Dermis microvascular lymphatic vessel endothelial cell (primary cell): ENCODE results near the gene SRGN. TPM values are rescaled to one million over a fixed set of nuclear protein-coding genes. Genes with fewer than 3 reads are reported as not detected.
"Not testable (repeated sequence)": the region's sequence is repeated elsewhere in the genome, so short reads cannot be mapped to it uniquely, and the experiment has no call there.

Experiments
- DNase-seq, 2 donors: peaks; one replicate each; pipeline versions ENCODE4 v3.0.0 to v3.0.0-alpha.2; 2010; ENCODE audit warnings: low read depth in 2 of 2
- total RNA-seq: library from RNA; depleted of rRNA; stranded (reverse); fragments of >200 nt; gene quantifications from 2 replicates; pipeline ENCODE4 v1.2.1, GENCODE V29; 2014

The SRGN gene, protein sequence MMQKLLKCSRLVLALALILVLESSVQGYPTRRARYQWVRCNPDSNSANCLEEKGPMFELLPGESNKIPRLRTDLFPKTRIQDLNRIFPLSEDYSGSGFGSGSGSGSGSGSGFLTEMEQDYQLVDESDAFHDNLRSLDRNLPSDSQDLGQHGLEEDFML
- 218 and 298 TPM in 2 replicates for total RNA-seq

DNA sequence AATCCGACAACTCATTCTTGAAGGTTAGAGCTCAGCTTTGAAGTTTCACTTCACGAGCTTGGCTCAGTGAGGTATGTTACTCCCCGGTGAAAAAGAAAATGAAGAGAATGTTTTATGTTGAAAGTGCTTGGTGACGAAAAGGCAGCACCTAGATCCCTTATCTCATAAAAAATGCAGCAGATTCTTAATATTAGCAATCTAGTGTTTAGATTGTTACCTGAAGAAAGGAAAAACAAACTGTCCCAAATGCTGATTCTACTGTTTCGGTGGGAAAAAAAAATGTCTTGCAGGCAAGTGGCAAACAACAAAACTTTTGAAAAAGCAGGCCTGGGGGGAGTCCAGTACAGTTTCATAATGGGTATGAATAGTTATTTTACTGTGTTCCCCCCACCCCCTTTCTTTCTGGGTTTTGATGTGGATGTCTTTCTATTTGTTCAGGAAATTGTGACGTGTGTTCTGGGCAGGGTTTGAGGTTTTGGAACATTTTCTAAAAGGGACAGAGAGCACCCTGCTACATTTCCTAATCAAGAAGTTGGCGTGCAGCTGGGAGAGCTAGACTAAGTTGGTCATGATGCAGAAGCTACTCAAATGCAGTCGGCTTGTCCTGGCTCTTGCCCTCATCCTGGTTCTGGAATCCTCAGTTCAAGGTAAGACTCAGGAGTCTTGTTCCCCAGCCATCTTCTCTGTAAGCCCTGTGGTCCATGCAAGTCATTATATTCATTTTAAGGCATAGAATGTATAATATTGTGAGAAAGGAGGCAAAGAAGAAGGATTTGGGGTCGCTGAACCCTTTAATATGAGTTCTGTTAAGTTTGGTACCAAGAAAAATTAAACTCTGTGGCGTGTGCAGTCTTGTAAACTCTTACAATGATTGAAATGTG is at the start of gene SRGN:
Gene SRGN, plus strand, starts transcription at position 514 of the 881 bp plus-strand sequence. Its CDS starts 55 bp downstream, at position 569.
- peak; percentile 84 to 92 for DNase-seq

DNA sequence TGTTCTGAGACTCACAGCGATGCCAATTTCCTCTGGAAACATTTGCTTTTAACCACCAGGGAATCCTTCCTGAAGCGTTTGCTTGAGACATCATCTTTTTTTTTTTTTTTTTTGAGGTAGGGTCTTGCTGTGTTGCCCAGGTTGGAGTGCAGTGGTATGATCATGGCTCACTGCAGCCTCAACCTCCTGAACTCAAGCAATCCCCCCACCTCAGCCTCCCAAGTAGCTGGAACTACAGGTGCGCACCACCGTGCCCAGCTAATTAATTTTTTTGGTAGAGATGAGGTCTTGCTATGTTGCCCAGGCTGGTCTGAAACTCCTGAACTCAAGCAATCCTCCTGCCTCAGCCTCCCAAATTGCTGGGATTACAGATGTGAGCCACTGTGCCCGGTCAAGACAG is 47.0 kb upstream of the SRGN start:
- DNase-seq: not testable (repeated sequence)

DNA sequence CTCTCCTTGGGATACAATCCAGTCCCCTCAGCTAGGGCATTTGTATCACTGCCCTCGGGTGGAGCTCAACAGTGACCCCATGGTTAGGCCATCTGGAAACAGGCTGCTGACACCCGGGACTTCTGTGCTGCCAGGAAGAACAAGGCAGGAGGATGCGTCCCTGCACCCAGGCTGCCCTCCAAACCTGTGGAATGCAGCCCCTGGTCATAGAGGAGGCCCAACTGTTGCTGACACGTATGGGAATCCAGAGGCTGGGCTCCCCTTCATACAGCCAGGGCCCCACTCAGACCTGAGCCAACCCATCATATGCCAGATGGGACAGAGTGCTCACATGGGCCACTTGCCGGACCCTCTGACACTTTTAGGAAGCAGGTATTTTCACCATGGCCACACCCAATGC is 45.5 kb upstream of the SRGN start:
- no peak for DNase-seq

DNA sequence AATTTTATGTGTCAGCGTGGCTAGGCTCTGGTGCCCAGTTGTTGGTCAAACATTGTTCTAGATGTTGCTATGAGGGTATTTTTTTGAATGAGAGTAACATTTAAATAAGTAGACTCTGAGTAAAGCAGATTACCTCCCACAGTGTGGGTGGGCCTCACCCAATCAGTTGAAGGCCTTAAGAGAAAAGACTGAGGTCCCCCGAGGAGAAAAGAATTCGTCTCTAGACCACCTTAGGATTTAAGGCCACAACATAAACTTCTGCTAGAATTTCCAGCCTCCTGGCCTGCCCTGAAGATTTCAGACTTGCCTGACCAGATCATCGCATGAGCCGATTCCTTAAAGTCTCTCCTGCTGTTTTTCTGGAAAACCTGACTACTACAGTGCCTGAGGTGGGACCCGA is 45.1 kb upstream of the SRGN start:
- no peak for DNase-seq

DNA sequence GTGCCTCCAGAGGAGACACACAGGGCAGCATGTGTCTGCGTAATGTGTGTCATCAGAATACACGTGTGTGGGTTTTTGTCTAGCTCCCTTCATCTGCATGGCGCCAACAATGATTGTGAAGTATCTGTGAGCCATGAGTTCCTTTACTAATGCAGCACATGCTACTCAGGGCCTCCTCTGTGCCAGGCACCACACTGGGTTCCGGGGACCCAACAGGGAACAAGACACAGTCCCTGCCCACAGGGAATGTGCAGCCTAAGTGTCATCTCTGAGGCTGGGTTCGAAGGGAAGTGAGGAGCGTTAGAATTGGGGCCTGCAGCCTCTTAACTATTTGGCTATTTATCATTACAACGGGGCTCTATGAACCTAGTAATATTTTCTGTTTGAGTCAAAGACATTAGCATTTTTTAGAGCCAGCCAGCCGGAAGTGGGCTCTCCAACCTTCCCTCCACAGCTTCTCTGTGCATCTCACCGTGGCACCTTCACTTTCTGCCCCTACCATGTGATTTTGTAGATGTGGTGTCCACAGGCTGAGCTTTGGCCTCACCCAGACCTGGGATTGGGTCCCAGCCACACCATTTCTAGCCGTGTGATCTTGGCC is 43.9 kb upstream of the SRGN start:
- no peak for DNase-seq

DNA sequence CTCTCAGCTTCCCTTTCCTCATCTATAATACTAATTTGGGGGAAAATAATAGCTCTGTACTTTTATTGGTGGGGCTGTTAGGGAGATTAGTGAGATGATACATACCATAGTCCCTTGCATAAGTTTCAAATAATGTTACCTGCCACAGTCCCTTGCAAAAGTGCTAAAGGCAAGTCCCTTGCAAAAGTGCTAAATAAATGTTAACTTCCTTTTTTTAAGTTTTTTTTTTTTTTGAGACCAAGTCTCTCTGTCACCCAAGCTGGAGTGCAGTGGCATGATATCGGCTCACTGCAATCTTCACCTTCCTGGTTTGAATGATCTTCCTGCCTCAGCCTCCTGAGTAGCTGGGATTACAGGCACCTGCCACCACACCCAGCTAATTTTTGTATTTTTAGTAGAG is 43.4 kb upstream of the SRGN start:
- no peak for DNase-seq

DNA sequence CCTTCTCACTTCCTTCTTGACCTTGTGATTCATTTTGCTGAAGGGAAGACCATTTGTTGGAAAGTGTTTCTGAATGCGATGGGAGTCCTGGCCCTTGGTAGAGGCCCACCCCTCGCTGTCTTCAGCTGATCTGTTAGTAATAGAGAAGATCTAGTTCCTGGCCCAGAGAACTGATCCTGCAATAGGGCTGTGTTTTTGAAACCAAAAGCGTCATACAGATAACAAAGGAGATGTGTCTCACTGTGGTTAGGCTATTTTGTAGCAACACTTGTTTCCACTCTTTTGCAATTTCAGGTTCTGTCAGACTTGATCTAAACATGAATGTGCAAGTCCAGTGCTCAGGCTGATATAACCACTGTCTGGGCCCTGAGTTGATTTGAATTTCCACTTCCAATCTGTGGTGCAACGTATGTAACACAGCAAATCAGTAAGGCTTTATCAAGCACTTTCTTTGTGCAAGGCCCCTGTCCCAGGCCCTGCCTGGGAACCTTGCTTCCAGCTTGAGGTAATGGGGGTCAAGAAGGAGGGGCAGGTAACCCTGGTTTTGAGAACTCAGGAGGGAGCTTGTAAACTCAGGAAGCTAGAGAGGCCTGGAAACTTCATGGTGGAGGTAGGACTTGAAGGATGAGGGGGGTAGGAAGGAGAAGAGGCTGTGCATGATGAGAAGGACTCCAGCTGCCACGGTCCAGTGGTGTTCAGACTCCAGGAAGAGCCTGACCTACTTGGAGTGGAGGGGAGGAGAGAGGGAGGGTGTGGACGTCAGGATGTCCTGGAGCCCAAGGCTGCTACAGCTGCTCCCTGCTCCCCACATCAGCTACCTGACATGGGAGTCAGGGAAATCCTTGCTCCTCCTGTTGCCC is 42.2 kb upstream of the SRGN start:
- DNase-seq: no peak

DNA sequence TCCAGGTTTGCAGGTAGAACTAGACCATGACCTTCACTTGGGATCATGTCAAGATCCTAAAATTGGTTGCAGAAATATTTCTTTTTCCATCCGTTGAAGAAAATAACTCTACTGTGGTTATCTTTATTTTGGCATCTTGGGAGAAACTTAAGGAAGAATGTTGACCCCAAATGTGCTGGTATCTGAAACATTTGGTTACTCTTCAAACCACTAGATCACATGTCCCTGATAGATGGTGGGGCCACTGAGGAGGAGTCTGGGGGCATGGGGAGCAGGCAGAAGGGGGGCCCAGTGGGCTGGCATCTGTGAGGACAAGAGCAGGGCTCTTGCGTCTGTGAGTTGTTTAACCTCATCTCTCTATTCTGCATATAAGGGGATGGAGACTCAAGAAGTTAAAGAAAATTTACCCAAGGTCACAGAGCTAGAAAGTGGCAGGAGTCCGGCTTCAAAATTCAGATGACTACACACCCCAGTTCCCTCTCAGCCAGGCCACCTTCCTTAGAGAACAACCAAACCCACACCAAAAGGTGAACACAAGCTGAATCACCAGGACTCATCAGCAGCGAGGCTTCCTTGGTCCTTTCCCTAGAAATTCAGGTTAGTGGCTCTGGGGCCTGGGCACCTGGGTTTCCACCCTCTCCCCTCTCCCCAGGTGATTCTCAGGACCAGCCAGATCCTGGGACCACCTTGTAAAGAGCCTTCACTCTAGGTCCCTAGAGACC is 40.6 kb upstream of the SRGN start:
- no peak for DNase-seq

DNA sequence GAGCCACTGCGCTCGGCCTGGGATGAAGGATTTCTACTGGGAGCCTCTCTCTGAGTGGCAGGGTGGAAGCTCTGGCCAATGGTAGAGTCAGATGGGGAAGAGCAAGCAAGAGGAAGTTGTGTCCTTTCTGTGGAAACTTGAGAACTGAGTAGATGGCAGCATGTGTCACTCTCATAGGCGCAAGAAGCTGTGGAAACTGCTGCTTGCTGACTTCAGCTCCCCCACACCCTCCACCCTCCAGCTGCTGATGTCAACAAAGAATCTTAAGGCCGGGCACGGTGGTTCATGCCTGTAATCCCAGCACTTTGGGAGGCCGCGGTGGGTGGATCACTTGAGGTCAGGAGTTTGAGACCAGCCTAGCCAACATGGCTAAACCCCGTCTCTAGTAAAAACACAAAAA is 39.8 kb upstream of the SRGN start:
- DNase-seq: no peak

DNA sequence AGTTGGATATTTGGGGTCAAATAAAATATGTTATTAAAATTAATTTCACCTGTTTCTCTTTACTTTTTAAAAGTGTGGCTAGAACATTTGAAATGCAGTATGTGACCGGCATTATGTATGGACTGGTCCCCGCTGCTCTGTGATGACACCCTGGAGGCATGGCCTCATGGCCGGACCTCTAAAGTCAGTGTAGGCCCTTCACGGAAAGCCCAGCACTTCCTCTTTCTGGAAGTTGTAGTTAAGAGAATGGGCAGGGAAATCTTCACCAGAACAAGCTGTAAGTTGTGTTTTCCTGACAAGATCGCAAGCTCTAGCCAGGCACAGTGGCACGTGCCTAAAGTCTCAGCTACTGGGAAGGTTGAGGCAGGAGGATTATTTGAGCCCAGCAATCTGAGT is 38.3 kb upstream of the SRGN start:
- no peak for DNase-seq

DNA sequence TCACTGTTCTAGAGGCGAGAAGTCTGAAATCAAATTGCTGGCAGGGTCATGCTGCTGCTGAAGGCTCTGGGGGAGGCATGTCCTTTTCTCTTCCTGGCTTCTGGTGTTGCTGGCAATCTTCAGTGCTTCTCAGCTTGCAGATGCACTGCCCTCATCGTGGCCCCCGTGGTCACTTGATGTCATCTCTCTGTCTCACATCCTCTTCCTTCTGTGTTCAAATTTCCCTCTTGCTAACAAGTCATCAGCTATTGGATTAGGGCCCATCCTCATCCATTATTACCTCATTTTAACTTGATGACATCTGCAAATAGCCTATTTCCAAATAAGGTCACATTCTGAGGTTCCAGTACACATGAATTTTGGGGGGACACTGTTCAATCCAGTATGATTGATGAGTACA is 36.6 kb upstream of the SRGN start:
- no peak for DNase-seq

DNA sequence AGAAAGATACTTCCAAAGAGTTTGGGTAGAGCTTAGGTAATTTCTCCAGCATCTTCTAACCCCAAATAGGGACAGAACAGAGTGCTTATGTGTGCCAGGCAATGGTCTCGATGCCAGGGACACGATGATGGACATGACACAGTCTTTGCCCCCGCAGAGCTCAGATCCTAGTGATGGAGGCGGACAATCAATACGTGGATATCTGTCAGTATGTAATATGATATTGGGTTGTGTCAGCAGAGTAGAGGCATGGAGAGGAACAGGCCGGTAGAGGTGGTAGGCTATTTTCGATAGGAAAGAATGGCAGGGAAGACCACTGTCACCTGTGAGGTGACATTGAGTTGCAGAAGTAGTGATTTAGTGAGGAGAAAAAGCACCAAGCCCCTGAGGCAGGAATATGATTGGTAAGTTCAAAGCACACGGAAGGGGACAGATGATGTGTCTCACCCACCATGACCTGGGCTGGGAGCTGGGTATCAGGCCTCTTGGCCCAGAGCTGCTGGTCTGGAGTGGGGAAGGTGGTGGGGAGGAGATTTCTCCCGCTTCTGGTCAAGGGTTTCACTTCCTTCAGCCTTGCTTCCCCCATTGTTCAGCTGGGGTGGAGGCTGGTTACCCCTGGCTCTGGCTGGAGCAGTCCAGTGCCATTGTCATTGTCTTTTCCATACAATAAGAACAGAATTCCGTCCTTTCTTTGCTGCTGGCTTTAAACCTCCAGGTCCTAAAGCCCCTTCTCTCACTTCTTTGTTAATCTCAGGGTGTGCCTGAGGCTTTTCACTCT is 36.0 kb upstream of the SRGN start:
- no peak for DNase-seq

DNA sequence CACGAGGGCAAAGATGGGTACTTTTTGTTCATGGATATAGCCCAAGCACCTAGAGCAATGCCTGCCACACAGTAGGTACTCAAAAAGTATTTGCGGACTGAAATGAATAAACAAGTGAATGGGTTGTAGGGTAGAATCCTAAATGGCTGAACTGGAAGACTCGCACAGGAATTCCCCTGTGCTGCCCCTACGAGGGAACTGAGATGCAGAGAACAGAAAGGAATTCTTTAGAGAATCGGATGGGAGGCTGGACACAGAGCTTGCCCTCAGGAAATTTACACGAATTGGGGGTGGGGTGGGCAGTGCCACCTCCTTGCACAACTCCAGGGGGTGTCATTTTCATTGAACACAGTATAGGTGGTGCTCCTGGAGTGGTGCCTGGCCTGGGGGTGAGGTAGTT is 35.2 kb upstream of the SRGN start:
- DNase-seq: no peak

DNA sequence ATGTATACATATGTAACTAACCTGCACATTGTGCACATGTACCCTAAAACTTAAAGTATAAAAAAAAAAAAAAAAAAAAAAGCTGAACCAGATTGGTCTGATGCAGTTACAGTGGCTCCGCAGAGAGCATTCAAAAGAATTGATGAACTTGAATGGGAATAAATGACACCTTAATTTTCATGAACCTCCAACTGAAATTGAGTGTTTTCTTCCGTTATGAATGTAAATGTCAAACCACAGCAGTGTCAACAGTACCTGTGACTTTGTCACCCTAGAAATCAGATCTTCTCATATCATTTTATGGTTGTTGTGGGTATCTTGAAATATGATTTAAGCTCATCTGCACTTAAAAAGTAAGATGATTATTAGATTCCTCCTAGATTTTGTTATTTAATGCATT is 32.7 kb upstream of the SRGN start:
- no peak for DNase-seq

DNA sequence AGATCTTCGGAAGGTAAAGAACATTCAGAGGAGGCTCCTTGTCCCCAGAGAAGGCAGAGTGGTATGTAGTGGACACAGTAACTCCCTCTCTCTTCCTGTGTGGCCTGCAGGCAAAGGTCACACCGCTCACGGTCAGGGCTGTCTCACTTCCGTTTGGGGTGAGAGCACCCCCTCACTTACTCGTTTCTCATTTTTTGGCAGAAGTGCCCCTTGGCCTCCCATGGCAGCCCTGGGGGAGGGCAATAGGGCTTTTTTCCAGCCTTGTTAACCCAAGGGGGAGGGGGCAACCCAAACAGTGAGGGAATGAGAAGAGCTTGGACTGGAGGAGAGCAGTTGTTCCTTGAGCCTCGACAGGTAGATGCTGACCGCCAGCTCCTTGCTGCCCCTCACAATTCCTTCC is 31.8 kb upstream of the SRGN start:
- no peak for DNase-seq

DNA sequence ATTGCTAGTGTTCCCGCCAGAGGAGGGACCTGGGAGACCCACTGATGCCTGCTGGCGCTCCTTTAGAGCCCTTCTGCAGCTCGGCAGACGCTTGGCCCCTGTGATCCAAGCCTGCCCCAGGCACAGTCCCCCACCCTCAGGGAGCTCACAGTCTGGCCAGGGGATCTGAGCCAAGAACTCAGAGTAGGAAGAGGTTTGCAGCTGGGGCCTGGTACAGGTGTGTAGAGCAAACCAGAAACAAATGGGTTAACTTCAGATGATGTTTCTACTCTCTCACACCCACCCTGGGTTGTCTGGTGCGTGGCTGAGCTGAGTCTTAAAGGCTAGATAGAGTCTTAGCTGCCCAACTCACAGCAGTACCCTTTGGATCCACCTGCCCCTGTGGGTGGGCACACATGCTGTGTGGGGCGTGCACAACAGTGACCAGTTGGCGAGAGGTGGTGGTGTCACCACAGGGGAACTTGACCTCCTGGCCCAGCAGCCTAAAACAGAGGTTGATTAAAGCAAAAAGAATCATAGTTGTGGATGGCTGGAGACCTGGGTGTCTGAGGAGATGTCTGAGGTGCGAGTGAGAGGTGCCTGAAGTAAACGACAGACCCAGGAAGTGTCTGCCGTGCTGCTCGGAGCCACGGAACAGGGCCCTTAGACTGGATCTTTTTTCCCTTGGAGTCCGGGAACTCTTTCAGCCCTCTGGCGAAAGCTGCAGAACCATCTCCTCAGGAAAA is 31.2 kb upstream of the SRGN start:
- no peak for DNase-seq

DNA sequence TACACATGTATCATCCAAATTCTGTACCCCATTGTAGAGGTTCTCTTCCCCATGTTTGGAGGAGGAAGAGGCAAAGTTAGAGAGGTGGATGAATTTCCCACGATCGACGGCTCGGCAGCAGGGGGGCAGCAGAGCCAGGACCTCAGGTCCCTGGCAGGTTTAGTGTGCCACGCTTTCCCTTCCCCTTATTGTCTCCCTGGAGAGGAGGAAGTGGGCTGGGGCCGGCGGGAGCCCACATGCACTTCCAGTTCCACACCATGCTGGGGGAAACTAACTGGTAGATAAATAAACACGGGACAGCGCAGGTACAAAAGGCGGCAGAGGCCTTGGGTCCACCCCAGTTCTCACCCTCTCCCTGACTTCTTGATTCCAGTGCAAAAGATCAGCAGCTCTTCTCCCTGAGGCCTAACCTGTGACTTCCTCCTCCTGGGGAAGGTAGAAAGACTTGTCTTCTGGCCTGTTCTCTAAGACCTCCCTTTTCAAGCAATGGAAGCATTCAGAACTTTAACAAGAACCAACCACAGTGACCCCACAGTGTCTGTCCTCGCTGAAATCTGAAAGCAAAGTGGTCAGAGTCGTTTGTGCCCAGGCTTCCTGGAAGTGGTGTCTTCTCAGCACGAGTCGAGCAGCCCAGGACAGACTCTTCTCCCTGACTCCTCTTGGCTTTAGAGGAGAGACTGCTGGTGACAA is 30.5 kb upstream of the SRGN start:
- DNase-seq: peak; percentile 71 to 84

DNA sequence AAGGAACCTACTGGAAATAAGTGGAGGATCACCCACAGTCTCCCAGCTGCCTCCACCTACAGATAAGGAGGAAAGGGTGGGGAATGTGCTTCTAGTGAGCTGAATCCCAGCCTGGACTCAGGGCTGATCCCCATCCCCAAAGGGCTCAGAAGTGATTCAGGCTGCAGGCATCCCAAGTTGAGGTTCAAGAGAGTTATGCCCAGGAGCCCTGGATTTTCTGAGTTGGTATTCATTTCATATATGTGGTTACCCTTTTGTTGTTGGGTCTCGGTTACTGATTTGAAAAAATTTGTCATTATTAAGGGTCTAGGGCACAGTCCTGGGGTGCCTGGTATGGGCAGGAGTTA is 30.0 kb upstream of the SRGN start:
- no peak for DNase-seq

DNA sequence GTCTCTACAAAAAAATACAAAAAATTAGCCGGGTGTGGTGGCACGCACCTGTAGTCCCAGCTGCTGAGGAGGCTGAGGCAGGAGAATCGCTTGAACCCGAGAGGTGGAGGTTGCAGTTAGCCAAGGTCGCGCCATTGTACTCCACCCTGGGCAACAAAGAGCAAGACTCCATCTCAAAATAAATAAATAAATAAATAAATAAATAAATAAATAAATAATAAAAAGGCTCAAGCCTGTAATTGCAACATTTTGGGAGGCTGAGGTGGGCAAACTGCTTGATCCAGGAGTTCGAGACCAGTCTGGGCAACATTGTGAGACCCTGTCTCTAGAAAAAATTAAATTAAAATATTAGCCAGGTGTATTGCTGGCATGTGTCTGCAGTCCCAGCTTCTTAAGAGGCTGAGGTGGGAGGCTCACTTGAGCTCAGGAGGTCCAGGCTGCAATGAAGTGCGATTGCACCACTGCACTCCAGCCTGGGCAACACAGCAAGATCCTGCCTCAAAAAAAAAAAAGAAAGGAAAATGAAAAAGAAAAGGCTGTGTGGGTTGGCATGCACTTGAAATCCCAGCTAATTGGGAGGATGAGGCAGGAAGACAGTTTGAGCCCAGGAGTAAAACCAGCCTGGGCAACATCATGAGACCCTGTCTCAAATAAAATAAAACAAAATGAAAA is 27.6 kb upstream of the SRGN start:
- no peak for DNase-seq
